Measurements from ENCODE around the gene DLGAP4. TPM values are rescaled to one million over a fixed set of nuclear protein-coding genes. Genes with fewer than 3 reads are reported as not detected.

DLGAP4 gene
- total RNA-seq, 2 donors from 2014 or later: 62.9 to 78.2 TPM

DNA sequence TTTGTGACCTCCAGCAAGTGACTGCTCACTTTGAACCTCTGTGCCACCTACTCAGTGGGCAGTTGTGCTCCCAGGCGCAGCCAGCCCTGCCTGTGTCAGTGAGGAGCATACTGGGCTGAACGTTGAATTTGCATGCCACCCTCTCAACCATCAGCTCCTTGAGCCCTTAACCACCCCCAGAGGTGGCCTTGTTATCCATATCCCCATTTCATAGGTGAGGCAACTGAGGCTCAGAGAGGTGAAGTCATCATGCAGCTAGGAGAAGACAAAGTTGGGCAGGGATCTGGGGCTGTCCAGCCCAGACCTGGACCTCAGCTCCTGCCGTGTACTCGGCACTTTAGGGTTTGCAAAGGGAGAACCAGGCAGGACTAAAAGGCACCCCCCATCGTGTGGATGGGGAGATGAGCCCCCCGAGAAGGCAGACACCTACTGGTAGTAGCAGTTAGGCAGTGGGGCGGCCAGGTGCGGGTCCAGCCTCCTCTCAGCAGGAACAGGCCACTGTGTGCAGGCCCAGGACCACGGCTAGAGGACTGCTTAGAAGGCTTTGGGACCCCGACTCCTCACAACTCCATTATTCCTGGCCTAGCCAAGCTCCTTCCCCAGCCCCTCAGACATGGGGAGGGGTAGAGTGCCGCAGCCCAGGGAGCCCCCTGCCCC lies 134.4 kb downstream of the DLGAP4 start:
- no peak for DNase-seq
- Mint-ChIP-seq H3K4me1 (no peaks in the 10 kb centered on the region), H3K36me3 (ENCODE audit: low read depth) (no peaks in the 10 kb centered on the region), H3K27me3 (ENCODE audit: insufficient read depth) (peaks cover 9% of the 10 kb centered on the region), H3K4me3 (no peak overlapping the region), H3K27ac (no peak overlapping the region), H3K9me3 (no peaks in the 10 kb centered on the region)
- no peak overlapping the region for H3K27ac ChIP-seq (ENCODE audit: low read depth, low read length)
- WGBS, 2 experiments (ENCODE audit: insufficient coverage in 1 of 2, insufficient read length in 1 of 2): 88 to 100% methylated on average over 1 to 11 of the region's 11 CpGs
- TF ChIP-seq, protein P1, sequence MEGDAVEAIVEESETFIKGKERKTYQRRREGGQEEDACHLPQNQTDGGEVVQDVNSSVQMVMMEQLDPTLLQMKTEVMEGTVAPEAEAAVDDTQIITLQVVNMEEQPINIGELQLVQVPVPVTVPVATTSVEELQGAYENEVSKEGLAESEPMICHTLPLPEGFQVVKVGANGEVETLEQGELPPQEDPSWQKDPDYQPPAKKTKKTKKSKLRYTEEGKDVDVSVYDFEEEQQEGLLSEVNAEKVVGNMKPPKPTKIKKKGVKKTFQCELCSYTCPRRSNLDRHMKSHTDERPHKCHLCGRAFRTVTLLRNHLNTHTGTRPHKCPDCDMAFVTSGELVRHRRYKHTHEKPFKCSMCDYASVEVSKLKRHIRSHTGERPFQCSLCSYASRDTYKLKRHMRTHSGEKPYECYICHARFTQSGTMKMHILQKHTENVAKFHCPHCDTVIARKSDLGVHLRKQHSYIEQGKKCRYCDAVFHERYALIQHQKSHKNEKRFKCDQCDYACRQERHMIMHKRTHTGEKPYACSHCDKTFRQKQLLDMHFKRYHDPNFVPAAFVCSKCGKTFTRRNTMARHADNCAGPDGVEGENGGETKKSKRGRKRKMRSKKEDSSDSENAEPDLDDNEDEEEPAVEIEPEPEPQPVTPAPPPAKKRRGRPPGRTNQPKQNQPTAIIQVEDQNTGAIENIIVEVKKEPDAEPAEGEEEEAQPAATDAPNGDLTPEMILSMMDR (conservative IDR thresholded peaks at IDR 0.05): no peak
- no peaks in the 10 kb centered on the region for H3K27me3 ChIP-seq (ENCODE audit: control insufficient read depth, insufficient read depth, low read length, poor library complexity, severe bottlenecking)
- no peak overlapping the region for H3K4me3 ChIP-seq (ENCODE audit: low read length)
- H3K36me3 ChIP-seq (ENCODE audit: control insufficient read depth, insufficient read depth, low read length): no peaks in the 10 kb centered on the region
- no peaks in the 10 kb centered on the region for H3K9me3 ChIP-seq (ENCODE audit: control insufficient read depth, low read length)
- H3K9ac ChIP-seq (ENCODE audit: extremely low read depth, low read length, poor library complexity, severe bottlenecking): no peak overlapping the region
- H3K4me1 ChIP-seq (ENCODE audit: control insufficient read depth, insufficient read depth, low read length): no peaks in the 10 kb centered on the region

DNA sequence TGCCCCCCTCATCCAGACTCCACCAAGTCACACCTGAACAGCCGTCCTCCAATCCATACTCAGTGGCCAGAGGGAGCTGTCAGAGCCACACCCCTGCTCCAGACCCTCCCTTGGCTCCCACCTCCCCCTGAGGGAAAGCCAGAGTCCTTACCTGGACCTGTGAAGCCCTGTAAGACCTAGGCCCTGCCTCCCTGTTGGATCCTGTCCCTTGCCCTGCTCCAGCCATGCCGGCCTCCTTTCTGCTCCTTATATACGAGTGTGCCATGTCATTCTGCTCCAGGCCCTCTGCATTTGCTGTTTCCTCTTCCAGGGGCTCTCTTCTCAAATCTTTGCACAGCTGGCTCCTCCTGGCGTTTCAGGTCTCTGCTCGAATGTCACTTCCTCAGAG lies 134.9 kb downstream of the DLGAP4 start:
- Histone ChIP-seq H3K36me3 (ENCODE audit: control insufficient read depth, insufficient read depth, low read length) (no peaks in the 10 kb centered on the region), H3K9ac (ENCODE audit: extremely low read depth, low read length, poor library complexity, severe bottlenecking) (no peak overlapping the region), H3K4me1 (ENCODE audit: control insufficient read depth, insufficient read depth, low read length) (no peaks in the 10 kb centered on the region), H3K4me3 (ENCODE audit: low read length) (no peak overlapping the region), H3K27me3 (ENCODE audit: control insufficient read depth, insufficient read depth, low read length, poor library complexity, severe bottlenecking) (no peaks in the 10 kb centered on the region), H3K27ac (ENCODE audit: low read depth, low read length) (no peak overlapping the region), H3K9me3 (ENCODE audit: control insufficient read depth, low read length) (no peaks in the 10 kb centered on the region)
- no peak for DNase-seq
- 79 to 86% methylated on average over 4 to 5 of the region's 5 CpGs for WGBS, 2 experiments (ENCODE audit: insufficient coverage in 1 of 2, insufficient read length in 1 of 2)
- H3K4me1 Mint-ChIP-seq: no peaks in the 10 kb centered on the region
- H3K36me3 Mint-ChIP-seq (ENCODE audit: low read depth): no peaks in the 10 kb centered on the region
- H3K27me3 Mint-ChIP-seq (ENCODE audit: insufficient read depth): peaks cover 3% of the 10 kb centered on the region
- H3K9me3 Mint-ChIP-seq: no peaks in the 10 kb centered on the region
- H3K4me3 Mint-ChIP-seq: no peak overlapping the region
- H3K27ac Mint-ChIP-seq: no peak overlapping the region
- TF ChIP-seq, protein P1 (conservative IDR thresholded peaks at IDR 0.05): no peak

DNA sequence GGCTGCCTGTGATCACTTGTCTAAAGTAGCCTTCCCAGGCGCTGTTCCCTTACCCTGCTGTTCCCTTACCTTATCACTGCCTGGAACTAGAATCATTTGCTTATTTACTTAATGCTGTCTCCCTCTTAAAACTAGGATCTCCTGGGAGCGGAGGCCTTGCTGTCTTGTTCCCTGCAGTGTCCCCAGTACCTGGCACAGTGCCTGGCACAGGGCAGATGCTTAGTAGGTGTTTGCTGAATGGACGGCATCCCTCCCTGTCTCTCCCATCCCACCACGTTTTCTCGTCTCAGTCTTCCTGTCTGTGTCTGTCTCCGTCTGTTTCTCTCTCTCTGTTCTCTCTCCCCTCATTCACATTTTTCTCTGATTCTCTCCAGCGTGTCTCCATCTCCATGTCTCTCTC lies 135.3 kb downstream of the DLGAP4 start:
- Mint-ChIP-seq H3K36me3 (ENCODE audit: low read depth) (no peaks in the 10 kb centered on the region), H3K4me3 (no peak overlapping the region), H3K4me1 (no peaks in the 10 kb centered on the region), H3K27me3 (ENCODE audit: insufficient read depth) (peaks cover 3% of the 10 kb centered on the region), H3K27ac (no peak overlapping the region), H3K9me3 (no peaks in the 10 kb centered on the region)
- no peaks in the 10 kb centered on the region for H3K27me3 ChIP-seq (ENCODE audit: control insufficient read depth, insufficient read depth, low read length, poor library complexity, severe bottlenecking)
- no peak for DNase-seq
- TF ChIP-seq, protein P1 (conservative IDR thresholded peaks at IDR 0.05): no peak
- no peak overlapping the region for H3K27ac ChIP-seq (ENCODE audit: low read depth, low read length)
- H3K9me3 ChIP-seq (ENCODE audit: control insufficient read depth, low read length): no peaks in the 10 kb centered on the region
- H3K9ac ChIP-seq (ENCODE audit: extremely low read depth, low read length, poor library complexity, severe bottlenecking): no peak overlapping the region
- 86 to 92% methylated on average over 7 of the region's 7 CpGs for WGBS, 2 experiments (ENCODE audit: insufficient coverage in 1 of 2, insufficient read length in 1 of 2)
- no peaks in the 10 kb centered on the region for H3K36me3 ChIP-seq (ENCODE audit: control insufficient read depth, insufficient read depth, low read length)
- no peak overlapping the region for H3K4me3 ChIP-seq (ENCODE audit: low read length)
- H3K4me1 ChIP-seq (ENCODE audit: control insufficient read depth, insufficient read depth, low read length): no peaks in the 10 kb centered on the region

All from endodermal cell (in vitro differentiated cells).